Renal cortex interstitium (tissue), 11 donors: ENCODE results near the gene MAP7. TPM values are rescaled to one million over a fixed set of nuclear protein-coding genes. Genes with fewer than 3 reads are reported as not detected.
A peak's percentile ranks its signal among the peaks of the same experiment; 100 is the strongest.
"Not testable (repeated sequence)": the region's sequence is repeated elsewhere in the genome, so short reads cannot be mapped to it uniquely, and the experiment has no call there.

Experiments used
- DNase-seq, 11 donors: peaks; one replicate each; pipeline ENCODE4 v3.0.0-alpha.2; 2013; ENCODE audit warnings: low read depth in 9 of 11, low spot score in 4 of 11; ENCODE audit errors: extremely low read depth in 1 of 11
- polyA plus RNA-seq, 3 donors: library from polyadenylated mRNA; unstranded; fragments of 120-200 nt; gene quantifications; one replicate each; pipeline ENCODE4 v1.2.1, GENCODE V29; 2013; ENCODE audit not compliant: insufficient read length in 3 of 3

MAP7 gene
- polyA plus RNA-seq, 3 donors: 32.4 to 45.4 (median 32.5) TPM

GRCh38 chr6:136378888-136379287 is 171.3 kb downstream of the MAP7 start:
- DNase-seq: no peak

- not testable (repeated sequence) for DNase-seq
These were observed 174.4 kb downstream of the MAP7 start for GRCh38 chr6:136375836-136376235.

DNA sequence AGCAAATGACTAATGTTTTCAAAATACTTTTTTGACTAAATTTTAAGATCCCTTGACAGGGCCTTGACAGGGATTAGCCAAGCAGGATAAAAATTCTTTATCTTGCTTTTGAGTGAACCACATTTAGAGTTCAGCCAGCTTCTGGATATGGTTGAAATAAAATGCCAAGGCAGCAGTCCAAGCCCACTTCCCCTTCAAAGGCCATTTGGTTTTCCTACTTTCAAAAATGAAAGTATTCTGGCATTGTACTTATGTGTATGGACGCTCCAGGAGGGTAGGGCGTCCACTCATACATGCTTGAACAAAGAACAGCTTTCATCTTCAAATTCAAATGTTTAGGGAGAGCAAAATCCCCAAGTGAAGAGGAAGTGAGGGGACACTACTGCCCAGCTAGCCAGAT is 178.3 kb downstream of the MAP7 start:
- DNase-seq: no peak

- peak in 3 of 11 donors; percentile 5 to 13 (median 9) for DNase-seq
These were observed 179.1 kb downstream of the MAP7 start for GRCh38 chr6:136370988-136371728.

DNA sequence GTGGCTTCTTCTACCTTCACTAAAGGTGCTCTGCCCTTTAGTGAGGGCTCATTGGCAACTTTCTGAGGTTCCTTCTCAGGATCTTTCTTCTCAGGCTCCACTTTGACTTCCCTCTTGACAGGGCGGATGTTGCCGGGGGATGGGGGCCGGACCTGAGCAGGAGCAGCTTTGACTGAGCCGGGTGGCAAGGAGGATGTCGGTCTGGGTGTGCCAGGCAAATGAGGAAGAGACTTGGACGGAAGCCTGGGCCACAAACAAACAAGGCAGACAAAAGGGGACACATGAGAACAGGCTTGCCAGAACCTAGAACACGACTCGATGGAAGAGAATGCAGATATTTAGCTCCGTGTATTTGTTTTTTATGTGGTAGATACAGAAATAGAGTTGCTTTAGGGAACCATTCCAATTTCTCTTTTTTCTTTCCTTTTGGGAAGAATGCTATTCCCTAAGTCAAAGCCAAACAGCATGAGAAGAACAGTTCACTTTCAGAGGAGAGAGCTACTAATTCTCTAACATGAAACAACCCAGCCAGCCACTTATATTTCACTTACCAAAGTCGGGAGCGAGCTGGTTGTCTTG is 184.4 kb downstream of the MAP7 start:
- DNase-seq: no peak

- no peak for DNase-seq
These were observed 187.5 kb downstream of the MAP7 start for GRCh38 chr6:136362421-136363356.

DNA sequence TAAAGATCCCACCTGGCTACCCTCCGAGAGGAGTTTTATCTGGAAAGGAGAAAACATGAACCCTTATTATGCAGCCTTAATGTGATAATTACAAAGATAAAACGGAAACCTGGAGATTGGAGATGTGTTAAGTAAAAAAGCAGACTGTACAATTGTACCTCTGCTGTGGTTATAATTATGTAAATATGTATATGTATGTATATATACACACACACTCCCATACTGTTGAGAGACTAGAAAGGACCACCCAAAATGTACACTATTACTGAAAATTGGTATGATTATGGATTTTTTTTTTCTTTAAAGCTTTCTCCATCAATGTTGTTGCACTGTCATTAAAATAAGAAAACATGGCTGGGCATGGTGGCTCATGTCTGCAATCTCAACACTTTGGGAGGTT is 188.4 kb downstream of the MAP7 start:
- DNase-seq: no peak

GRCh38 chr6:136360783-136361182 is 189.4 kb downstream of the MAP7 start:
- DNase-seq: no peak

DNA sequence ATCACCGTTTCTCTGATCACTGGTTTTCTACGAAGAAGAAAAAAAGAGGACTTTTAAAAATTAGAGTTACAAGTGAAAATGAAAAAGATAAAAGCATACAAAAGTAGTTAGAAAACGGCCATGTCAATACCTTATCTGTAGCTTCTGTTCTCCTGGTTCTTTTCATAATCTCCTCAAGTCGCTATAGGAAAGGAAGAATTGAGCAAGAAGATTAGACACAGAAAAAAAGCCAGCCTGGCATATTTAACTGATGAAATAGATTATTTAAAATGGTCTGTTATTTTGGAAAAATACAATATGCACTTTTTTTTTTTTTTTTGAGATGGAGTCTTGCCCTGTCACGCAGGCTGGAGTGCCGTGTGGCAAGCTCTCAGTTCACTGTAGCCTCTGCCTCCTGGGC is 190.4 kb downstream of the MAP7 start:
- DNase-seq: no peak

- DNase-seq: no peak
These were observed 198.6 kb downstream of the MAP7 start for GRCh38 chr6:136351518-136352110.

- DNase-seq: no peak
These were observed 199.3 kb downstream of the MAP7 start for GRCh38 chr6:136350914-136351313.

- DNase-seq: no peak
These were observed 202.4 kb downstream of the MAP7 start for GRCh38 chr6:136347847-136348246.

- DNase-seq: no peak
These were observed 205.1 kb downstream of the MAP7 start for GRCh38 chr6:136345145-136345544.

GRCh38 chr6:136344420-136344819 is 205.8 kb downstream of the MAP7 start:
- DNase-seq: peak in 3 of 11 donors; percentile 32 to 33 (median 32)

GRCh38 chr6:136343700-136344099 is 206.5 kb downstream of the MAP7 start:
- no peak for DNase-seq

DNA sequence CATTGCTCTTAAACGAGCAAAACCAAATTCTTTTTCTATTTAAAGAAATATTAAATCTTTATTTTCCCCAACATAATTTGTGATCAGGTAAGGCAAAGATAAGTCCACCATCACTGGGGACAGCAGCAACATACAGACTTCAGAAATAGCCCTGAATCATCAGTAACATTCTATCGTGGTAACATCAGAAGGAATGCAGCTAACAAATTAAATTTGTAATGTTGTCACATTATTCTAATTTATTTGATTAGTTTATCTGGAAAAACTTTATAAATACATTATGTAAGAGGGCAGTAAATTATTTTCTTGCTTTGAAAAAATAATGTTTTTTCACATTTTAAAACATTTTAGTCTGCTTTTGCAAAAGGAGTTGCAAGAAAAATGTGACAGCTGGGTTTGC is 206.9 kb downstream of the MAP7 start:
- DNase-seq: no peak

DNA sequence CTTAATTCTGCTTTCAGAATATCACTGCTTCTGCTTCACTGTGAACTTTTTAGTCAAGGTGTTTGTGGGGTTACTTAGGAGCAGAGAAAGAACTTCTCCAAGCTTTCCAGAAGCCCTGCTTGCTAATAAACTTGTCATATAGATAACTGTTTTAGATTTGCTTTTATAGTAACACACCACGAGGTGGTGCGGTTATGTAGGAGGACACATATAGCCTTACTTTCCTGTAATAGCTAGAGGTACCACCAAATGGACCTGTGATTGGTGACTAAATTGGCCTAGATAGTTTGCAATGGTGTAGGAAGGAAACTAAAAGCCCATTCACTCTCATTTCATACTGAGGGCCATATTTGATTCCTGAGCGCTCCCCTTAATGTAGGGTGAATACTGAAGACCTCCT is 208.3 kb downstream of the MAP7 start:
- no peak for DNase-seq

GRCh38 chr6:136341367-136341766 is 208.9 kb downstream of the MAP7 start:
- DNase-seq: no peak

DNA sequence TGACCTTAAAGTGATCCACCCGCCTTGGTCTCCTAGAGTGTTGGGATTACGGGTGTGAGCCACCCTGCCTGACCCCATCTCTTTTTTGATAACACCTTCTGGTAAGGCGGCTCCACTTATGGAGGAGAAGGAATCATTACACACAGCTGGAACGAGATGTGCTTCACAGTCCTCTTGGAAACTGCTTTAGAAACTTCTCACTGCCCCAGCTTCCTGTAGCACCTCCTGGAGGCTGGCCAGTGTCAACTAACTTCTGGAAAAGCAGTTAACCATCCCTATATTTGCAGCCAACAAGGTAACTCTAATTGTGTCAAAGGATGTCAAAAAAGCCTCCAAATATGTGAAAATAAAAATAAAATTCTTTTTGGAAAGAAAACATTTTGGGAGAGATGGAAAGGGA is 211.7 kb downstream of the MAP7 start:
- no peak for DNase-seq

DNA sequence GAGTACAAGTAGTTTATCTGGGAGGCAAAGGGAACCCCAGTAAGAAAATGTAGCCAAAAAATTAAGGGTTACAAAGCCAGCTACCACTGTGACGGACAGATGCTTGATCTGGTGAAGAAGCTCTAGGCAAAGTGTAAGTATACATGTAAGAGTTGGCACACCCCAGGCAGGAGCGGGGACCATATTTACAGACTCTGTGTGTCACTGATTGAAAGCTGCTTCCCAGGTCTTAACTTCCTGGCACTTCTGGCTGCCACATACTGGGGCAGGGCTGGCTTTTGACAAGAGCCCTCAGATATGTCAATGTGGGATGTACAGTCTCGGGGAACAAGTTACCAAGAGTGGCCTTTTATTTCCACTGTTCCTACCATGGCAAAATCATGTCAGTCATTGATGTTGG is 212.6 kb downstream of the MAP7 start:
- DNase-seq: no peak
